Fibroblast of gingiva (primary cell): ENCODE measurements around the gene PROSER2.
"Not testable (repeated sequence)": the region's sequence is repeated elsewhere in the genome, so short reads cannot be mapped to it uniquely, and the experiment has no call there.

Experiments
- DNase-seq: peaks from one replicate; pipeline ENCODE4 v3.0.0-alpha.2; 2011; ENCODE audit warnings: low read depth

Gene PROSER2

GRCh38 chr10:11886138-11886474 is 63.0 kb downstream of the PROSER2 start:
- DNase-seq, result no peak

GRCh38 chr10:11886851-11887250 is 63.7 kb downstream of the PROSER2 start:
- DNase-seq, result no peak

GRCh38 chr10:11887381-11888227 is 64.4 kb downstream of the PROSER2 start:
- DNase-seq, result no peak

- not testable (repeated sequence) for DNase-seq
These were observed 66.1 kb downstream of the PROSER2 start for GRCh38 chr10:11889263-11889662.

- DNase-seq, result no peak
These were observed 68.8 kb downstream of the PROSER2 start for GRCh38 chr10:11891776-11892486.

- DNase-seq, result no peak
These were observed 70.7 kb downstream of the PROSER2 start for GRCh38 chr10:11893749-11894278.

- no peak for DNase-seq
These were observed 71.4 kb downstream of the PROSER2 start for GRCh38 chr10:11894381-11895107.

GRCh38 chr10:11895108-11895466 is 71.9 kb downstream of the PROSER2 start:
- no peak for DNase-seq

GRCh38 chr10:11895598-11895997 is 72.4 kb downstream of the PROSER2 start:
- no peak for DNase-seq

- no peak for DNase-seq
These were observed 73.5 kb downstream of the PROSER2 start for GRCh38 chr10:11896549-11897200.

GRCh38 chr10:11898033-11898371 is 74.8 kb downstream of the PROSER2 start:
- DNase-seq, result no peak

- DNase-seq, result no peak
These were observed 75.4 kb downstream of the PROSER2 start for GRCh38 chr10:11898372-11899066.

- no peak for DNase-seq
These were observed 76.1 kb downstream of the PROSER2 start for GRCh38 chr10:11899067-11899876.

- no peak for DNase-seq
These were observed 77.8 kb downstream of the PROSER2 start for GRCh38 chr10:11901036-11901301.

GRCh38 chr10:11901454-11901832 is 78.3 kb downstream of the PROSER2 start:
- DNase-seq, result no peak

- no peak for DNase-seq
These were observed 78.8 kb downstream of the PROSER2 start for GRCh38 chr10:11901833-11902475.

GRCh38 chr10:11902646-11903045 is 79.5 kb downstream of the PROSER2 start:
- DNase-seq, result no peak

GRCh38 chr10:11906714-11907113 is 83.6 kb downstream of the PROSER2 start:
- DNase-seq, result no peak

GRCh38 chr10:11907914-11908313 is 84.8 kb downstream of the PROSER2 start:
- DNase-seq, result no peak

GRCh38 chr10:11908536-11908935 is 85.4 kb downstream of the PROSER2 start:
- DNase-seq, result no peak

GRCh38 chr10:11908991-11909390 is 85.8 kb downstream of the PROSER2 start:
- DNase-seq, result no peak
